Putamen (tissue), 1 donor: ENCODE measurements around the gene KDM4C.
A peak's percentile ranks its signal among the peaks of the same experiment; 100 is the strongest.

Source experiments
- DNase-seq: peaks from one replicate; pipeline ENCODE4 v3.0.0-alpha.2; 2016; ENCODE audit warnings: low spot score

Gene KDM4C

DNA sequence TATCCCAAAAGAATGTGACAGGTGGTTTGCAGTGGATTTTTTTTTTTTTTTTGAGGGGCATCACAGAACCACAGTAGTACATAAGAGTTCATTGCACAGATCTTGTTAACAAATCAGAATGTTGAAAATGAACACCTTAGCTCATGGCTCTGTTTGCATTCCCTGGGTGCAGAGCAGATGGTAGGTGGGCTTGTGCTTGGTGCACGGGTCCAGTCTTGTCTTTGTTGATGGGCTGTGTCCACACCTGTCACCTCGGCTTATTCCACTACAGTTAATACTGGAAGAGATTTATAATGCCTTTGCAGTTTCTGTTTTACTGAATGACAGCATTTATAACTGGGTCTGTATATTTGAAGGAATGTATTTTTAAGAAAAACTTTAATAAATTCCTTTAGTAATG, 146.6 kb downstream of the KDM4C start:
- no peak for DNase-seq

DNA sequence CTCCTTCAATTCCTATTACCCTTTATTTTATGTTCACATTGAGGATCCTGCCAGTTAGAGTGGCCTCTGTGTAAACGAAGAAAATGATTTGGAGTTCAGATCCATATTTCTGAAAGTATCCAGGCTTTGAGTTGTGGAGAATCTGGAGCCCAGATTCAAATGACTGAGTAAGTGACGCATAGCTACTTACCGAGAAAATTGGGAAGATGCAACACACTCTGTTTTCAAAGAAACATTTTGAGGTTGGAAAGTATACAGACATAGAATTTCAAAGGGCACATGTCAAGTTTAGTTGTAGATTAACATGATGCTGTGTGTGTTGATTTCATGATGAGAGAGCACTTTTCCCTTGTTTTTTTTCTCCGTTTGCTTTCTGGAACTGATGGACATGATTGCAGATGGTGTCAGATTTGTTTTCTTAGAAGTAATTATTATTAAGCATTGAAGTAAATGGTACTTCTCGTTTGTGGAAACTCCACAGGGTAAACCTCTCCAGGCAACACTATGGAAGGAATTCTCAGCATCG, 148.1 kb downstream of the KDM4C start:
- no peak for DNase-seq

DNA sequence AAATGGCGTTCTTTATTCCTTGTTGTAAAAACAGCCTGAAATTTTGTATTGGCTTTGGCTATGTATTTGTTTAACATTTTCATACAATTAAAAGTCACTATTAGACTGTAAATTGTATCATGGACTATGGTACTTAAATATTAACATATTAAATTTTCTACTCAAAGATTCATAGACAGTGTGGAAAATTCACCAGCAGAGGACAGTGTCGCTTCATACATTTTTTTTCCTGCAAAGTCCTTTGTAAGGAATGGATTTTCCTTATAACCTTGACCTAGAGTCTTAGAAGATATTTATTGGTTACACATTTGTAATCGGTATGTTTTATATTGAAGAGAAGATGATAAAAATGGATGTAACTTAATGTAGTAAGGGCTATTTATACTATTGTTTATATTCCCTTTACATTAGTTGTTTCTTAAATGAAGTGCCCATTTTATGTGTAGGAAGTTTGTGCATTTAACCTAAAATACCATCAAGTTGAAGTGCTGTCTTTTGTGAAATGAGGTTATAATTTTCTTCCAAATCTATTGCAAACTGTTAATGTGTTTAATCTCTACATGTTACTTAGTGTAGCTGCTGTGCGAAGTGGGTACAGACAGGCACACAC, 150.1 kb downstream of the KDM4C start:
- DNase-seq: no peak

DNA sequence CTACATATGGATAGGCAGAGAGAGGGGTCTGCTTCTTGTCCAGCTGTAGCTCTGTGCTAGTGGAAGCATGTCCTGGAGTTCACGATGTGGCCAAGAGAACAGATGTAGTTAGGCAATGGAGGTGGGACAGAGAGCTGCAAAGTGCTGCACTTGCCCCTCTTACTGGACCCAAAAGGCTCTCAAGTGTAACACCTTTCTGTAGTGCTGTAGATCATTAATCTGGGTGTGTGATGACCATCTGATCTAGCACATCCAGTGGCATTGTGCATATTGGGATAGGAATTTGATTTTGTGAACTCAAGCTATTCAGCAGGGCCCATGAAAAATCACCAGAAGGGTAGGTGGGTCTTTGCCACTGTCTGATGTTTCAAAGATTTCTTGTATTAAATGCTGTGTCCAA, 151.4 kb downstream of the KDM4C start:
- DNase-seq: no peak

DNA sequence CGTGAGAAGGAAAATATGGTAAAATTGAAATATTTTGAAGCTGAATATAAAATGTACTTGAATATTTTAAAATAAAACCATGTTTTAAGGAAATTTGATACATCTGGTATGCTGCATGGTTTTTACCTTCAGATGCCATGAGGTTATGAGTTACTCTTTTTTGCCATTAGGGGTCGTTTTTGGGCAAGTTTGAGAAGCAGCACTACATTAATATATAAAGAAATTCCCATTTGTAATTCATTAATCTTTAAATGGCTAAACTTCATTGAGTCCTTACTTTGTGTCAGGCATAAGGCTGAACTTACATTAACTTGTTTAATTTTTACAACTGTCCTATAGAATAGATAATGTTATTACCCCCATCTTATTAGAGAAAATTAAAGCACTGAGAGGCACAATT, 152.3 kb downstream of the KDM4C start:
- no peak for DNase-seq

DNA sequence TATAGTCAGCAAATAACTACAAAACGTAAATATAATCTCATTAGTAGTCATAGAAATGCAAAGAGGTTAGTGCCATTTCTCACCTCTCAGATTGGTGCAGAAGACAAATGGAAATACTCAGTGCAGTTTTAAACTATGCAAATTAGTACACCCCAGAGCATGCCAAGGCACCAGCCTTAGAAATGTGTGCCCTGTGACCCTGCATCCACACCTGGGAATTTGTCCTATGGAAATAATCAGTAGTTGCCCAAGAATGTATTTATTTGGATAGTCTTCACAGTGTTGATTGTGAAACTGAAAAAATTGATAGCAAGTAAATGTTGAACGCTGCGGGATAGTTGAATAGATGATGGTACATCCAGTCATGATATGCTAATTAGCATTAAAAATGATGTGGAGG, 152.7 kb downstream of the KDM4C start:
- DNase-seq: no peak

DNA sequence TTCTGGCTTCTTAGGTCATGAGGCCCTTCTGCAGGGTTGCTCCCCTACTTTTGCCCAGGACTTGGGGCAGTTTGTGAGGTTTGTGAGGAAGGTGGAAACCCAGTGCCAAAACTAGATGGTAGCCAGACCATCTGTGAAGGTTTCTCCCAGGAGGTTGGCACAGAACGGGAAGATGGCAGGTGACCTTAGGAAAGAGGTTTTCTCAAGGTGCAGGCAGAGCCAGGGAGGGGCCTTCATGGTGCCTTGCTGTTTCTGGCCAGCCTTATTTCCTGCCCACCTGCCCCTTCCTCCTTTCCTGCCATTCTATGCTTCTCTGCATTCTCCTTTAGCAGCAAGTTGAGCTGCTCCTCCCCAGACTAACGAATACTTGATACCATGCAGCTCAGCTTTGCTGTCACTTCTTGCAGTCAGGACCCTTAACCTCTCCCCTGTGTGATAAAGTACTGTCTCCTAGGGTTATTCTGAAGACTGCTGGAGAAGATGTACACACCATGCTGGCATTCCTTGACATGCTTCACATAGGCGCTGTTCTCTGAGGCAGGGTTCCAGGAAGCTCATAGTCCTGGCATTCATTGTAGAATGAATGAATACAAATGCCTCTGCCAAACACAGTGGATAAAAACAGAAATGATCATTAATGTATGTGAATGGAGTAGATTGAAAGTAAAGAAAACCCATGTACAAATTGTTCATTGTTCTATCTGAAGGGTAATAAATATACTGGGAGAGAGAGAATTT, 154.3 kb downstream of the KDM4C start:
- peak; percentile 17 for DNase-seq

DNA sequence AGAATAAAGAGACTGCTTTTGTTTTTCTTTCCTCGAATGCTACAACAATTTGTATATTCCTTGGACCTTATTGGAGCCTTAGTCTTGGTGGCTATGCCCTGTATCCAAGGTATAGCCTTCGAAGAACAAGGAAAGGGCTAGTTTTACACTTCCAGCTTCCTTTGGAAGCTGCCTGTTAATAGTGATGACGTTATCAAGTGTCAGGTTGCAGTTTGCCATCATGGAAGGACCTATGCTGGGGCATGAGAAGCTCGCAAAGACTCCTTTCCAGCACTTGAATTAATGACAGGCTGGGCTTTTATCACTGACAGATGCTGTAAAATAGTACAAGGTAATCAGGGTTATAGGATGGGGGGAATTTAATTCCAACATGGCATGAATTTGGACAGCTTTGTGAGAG, 157.9 kb downstream of the KDM4C start:
- no peak for DNase-seq

DNA sequence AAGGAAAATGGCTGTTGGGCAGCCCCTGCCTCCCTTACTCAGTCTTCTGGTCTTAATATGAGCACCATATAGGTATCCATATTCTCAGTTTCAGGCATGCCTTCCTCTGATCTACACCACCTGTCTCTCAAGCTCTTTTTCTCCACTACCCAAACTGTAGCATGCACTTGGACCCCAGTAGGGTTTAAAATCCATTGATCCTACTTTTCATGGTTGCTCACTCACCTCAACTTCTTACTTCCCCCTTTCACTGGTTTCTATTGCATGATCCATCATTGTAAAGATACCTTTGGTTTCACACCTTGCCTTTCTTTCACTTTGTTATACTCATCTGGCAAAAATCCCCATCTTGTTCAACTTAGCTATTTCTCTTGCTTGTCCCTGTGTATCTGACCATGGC, 159.4 kb downstream of the KDM4C start:
- no peak for DNase-seq

DNA sequence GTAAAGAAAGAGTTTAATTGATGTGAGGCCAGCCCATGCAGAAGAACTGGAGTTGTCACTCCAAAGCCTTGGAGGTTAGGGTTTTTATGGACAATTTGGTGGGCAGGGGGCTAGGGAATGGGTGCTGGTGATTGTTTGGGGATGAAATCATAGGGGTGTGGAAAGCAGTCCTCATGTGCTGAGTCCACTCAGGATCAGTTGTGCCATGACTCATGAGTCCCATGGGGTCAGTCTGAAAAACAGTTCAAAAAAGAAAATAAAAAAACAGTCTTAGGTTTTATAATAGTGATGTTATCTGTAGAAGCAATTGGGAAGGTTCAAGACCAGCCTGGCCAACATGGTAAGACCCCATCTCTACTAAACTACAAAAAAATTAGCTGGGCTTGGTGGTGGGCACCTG, 162.3 kb downstream of the KDM4C start:
- no peak for DNase-seq

DNA sequence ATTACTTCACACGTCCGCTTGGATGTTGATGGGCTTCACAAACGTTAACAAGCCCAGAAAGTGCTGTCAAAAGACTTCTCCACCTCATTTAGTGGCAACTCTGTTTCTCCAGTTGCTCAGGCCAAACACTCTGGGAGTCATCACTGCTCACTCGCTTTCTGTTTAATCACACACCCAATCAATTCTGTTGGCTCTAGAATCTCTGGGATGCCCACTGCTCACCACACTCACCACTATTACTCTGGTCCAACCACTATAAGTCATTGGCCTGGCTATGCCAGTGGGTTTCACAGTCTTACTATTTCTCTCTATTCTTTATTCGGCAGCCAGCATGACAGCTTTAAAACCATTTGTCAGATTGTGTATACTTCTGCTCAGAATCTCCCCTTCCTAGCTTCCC, 163.5 kb downstream of the KDM4C start:
- no peak for DNase-seq

DNA sequence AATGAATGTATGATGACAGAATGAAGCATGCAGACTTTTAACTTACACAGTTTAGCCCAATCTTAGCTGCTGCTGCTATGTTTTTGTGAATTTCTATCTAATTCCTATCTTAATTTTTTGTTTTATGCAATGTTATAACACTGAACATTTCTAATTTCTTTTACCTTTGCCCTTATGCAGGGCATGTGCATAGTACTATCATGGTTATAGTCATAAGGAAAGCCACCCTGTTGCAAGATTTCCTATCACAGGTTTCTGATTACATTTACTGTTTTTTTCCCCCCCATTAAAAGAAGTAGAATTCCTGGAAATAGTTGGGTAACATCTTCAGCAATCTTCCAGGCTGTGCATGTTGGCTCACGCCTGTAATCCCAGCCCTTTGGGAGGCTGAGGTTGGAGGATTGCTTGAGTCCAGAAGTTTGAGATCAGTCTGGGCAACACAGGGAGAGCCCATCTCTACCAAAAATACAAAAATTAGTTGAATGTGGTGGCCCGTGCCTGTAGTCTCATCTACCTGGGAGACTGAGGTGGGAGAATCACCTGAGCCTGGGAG, 164.4 kb downstream of the KDM4C start:
- DNase-seq: no peak

DNA sequence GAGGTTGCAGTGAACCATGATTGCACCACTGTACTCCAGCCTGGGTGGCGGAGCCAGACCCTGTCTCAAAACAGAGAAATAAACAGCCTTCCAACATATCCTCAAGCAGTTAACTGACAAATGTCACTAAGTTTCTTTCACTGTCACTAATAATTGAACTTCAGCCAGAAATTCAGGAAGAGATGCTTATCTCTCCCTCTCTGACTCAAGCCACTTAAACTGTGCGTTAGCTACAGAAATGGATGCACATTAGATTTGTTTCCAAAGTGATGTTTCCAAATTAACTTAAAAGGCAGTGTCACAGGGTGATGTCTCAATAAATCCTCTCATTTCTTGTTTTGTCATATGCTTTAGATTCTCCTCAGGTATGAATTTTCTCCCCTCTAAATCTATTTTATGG, 164.9 kb downstream of the KDM4C start:
- no peak for DNase-seq

DNA sequence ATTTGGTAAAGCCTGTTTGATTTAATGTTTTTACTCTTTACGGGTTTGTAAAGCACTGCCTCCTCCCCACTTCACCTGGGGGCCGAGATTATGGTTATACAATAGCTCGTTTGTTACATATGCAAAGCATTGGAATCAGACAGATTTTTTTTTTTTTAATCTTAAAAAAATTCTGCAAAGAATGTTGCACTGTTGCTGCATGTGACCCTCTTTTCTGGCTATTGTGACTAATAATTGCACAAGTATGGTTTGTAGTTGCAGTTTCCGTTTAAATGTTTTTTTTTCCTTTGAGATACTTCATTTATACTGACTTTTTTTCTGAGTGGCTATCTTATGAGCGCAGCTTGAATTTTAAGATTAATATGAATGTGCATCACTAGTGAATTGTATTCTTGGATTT, 165.3 kb downstream of the KDM4C start:
- DNase-seq: no peak

DNA sequence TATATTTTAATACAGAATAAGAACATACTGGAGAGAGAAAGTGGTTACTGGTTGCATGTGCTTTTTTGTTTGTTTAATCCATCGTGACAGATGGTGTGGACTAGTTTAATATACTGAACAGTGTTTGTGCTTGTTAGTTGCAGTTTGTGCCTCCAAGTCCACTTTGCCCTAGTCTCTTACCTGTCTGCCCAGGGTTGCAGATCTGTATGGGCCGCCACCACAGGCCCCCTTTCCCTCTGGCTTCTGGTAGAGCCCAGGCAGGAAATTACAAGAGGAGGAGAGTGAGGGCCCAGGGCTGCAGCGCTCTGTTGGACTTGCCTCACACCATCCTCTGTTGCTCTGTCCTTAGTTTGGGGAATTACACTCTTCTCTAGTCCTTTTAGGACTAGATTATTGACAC, 166.4 kb downstream of the KDM4C start:
- no peak for DNase-seq

DNA sequence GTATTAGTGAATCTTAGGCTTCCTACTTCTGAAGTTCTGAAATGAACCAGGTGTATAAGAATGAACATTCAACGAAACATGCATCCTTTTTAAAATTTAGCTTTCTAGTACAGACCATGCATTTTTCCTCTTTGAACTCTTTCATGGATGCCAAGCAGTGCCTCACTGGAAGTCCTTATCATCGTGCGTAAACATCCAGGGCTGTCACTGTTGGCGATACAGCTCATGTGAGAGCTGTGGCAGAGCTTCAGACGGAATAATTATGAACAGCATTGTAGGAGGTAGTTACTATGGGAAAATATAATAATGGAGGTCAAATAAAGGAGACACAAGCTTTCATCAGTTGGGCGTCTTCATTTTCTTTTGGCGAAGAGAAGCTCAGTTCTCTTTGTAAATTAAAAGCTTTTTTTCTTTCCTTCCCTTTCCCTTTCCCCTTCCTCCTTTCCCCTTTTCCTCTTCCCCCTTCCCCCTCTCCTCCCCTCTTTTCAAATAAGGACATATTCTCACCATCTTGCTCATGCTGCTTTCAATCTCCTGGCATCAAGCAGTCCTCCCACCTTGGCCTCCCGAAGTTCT, 167.3 kb downstream of the KDM4C start:
- peak; percentile 36 for DNase-seq

DNA sequence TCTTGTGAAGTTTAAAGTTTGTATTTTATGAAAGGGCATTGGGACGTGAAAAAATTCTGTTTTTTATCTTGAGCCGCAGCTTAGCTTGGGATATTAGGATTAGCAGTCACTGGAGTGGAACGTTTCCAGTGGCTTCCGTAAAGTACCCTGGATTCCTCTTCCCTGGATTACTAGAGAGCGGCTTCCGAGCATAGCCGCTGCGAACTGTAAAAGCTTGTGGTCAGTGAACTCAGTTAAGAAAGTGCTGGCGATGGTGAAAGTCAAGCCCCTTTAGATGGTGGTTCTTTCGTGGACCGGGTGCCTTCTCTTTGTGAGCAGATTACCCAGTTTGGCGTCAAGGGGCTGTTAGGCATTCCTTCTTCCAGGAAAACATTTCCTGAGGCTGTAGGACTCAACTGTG, 168.1 kb downstream of the KDM4C start:
- DNase-seq: no peak

DNA sequence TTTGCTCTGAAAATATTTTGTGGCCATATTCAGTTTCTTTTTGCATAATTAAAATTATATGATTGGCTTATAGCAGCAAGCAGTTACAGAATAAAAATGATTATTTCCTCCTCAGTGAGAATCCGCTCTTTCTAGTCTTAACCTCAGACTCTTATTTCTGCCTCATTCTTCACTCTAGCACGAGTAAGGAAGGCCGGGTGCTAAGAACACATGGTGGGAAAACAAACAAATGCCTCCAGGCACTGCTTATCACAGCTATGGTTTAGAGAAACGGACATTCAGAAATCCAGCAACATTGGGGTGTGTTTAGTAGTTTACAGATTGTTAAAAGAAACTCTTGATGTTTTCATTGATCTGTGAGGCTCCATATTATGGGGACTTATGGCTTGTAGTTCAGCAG, 168.7 kb downstream of the KDM4C start:
- no peak for DNase-seq

DNA sequence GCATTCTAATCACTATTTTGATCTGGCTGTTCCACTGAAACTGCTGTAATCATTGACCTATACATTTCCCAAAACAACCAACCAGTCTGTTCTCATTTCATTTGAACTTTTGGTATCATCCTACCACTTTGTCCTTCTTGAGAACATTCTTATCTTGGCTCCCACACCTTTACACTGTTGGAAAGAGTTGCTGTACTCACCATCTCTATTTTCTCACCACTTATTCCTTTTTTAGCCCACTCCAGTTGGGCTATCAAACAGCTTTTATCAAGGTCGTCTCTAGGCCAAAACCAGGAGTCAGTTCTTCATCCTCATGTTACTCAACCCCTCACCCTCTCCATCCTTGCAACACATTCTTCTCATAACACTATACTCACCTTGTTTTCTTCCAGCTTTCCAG, 170.1 kb downstream of the KDM4C start:
- no peak for DNase-seq

DNA sequence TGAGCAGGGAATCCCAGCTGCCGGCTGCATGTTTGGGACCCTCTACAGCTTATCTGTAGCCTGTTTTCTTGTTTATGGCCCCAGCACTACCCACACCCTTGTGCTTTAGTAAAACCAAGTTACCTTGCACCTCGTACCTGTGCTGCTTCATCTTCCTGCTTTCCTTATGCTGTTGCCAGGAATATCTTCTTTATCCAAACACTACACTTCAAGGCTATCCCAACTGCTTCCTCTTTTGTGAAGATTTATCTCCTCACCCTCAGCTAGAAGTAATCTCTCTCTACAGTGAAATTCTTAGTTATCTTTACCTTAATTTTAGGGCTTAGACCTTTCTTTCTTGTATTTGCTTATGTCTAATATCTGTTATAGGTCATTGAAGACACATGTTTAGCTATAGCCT, 171.1 kb downstream of the KDM4C start:
- DNase-seq: no peak

DNA sequence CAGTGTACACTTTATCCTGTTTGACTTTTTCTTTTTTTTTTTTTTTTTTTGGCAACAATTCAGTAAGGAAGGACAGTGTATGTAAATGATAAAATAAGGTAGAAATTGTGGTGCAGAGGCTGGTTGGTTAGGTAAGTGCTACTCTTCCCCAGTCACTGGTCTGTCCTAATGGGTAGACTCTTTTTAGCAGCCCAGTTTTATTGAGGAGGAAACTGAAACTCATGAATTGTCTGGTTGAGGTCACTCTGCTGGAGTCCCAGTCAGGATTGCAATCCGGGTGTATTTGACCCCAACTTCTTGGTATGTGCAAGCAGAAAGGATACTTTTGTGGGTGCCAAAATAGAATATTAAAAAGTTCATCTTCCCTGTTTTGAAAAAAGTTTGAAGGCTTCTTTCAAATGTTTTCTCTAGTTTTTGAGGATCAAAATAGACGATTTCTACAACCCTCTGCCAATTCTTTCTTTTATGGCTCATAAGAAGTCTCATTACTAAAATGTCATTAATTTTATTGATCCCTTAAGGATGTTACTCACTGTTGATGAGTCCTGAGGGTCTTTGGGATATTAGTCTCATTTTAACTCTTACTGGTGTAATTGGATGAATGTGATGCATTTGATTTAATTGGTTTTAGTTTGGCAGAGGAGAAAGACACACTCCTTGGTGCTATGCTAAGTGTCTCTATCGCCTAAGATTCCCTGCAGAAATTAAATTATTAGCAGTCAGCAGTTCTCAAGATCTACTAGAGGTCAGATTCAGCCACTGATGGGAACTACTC, 171.9 kb downstream of the KDM4C start:
- no peak for DNase-seq

DNA sequence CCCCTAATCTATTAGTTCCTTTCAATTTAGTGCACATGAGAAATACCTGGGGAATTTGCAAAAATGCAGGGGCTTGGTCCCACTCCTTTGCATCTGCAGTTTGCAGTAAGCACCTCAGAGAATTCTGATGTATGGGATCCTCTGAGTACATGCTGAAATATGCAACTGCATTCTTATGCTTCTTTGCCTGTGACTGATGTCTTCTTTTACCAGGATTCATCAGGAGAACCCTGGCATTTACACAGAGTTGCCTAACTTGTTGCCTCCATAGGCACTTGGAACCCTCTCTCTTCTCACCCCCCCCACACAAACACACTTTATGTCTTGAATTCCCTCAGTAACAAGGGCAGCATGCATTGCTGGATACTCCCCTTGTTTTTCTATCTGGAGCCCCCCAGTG, 173.1 kb downstream of the KDM4C start:
- DNase-seq: no peak
